HL-60 (cell line): Measurements from ENCODE around the gene THSD7B.
"Not testable (repeated sequence)": the region's sequence is repeated elsewhere in the genome, so short reads cannot be mapped to it uniquely, and the experiment has no call there.

Experiments used
- DNase-seq, 2 experiments: peaks; one replicate each; pipeline ENCODE4 v3.0.0-alpha.2; 2010 to 2020; ENCODE audit warnings: low read depth in 1 of 2, low spot score in 1 of 2
- H3K27ac ChIP-seq: fragments of 250-450 bp; sonication (Bioruptor Pico); replicated peaks from 2 replicates; pipeline ENCODE4 v1.5.1; 2020; ENCODE audit warnings: mild to moderate bottlenecking, moderate library complexity
- H3K27me3 ChIP-seq: fragments of 250-450 bp; sonication (Bioruptor Pico); 2 replicates; pipeline ENCODE4 v1.5.1; 2021; ENCODE audit warnings: mild to moderate bottlenecking, moderate library complexity; ENCODE audit not compliant: insufficient read depth, poor library complexity, severe bottlenecking
- H3K4me3 ChIP-seq: replicated peaks from 2 replicates; pipeline ENCODE4 v1.5.1; 2011; ENCODE audit warnings: mild to moderate bottlenecking, control low read depth, low read length; ENCODE audit not compliant: insufficient read depth
- CTCF ChIP-seq: IDR thresholded peaks from one replicate; pipeline ENCODE4 v1.5.1; 2011; ENCODE audit warnings: low read length, control low read depth, inconsistent platforms; ENCODE audit not compliant: insufficient read depth
- GABPA ChIP-seq: IDR thresholded peaks from 2 replicates; pipeline ENCODE4 v1.6.1; 2012; ENCODE audit warnings: low read depth
- POLR2AphosphoS5 ChIP-seq: IDR thresholded peaks from 2 replicates; pipeline ENCODE4 v1.6.1; 2012; ENCODE audit warnings: low read depth
- REST ChIP-seq: IDR thresholded peaks from 2 replicates; pipeline ENCODE4 v1.6.1; 2012; ENCODE audit warnings: low read depth; ENCODE audit not compliant: insufficient replicate concordance
- SPI1 ChIP-seq: IDR thresholded peaks from 2 replicates; pipeline ENCODE4 v1.6.1; 2012; ENCODE audit warnings: low read depth, mild to moderate bottlenecking, borderline replicate concordance

THSD7B gene

GRCh38 chr2:137570484-137570883 lies 805.1 kb downstream of the THSD7B start:
- DNase-seq, result no peak
- Histone ChIP-seq H3K27me3 (no peaks in the 10 kb centered on the region), H3K4me3 (no peak overlapping the region), H3K27ac (no peak overlapping the region)
- TF ChIP-seq SPI1 (no peak), POLR2AphosphoS5 (no peak), GABPA (no peak), REST (no peak)

GRCh38 chr2:137587834-137588233 lies 822.5 kb downstream of the THSD7B start:
- not testable (repeated sequence) for H3K27me3 ChIP-seq, H3K27ac ChIP-seq, H3K4me3 ChIP-seq, DNase-seq

GRCh38 chr2:137588578-137588977 lies 823.2 kb downstream of the THSD7B start:
- not testable (repeated sequence) for H3K27me3 ChIP-seq, H3K4me3 ChIP-seq, H3K27ac ChIP-seq, DNase-seq

GRCh38 chr2:137590102-137590501 lies 824.8 kb downstream of the THSD7B start:
- Histone ChIP-seq H3K27ac (no peak overlapping the region), H3K4me3 (no peak overlapping the region), H3K27me3 (no peaks in the 10 kb centered on the region)
- no peak for DNase-seq
- TF ChIP-seq CTCF (no peak), REST (no peak), SPI1 (no peak), POLR2AphosphoS5 (no peak), GABPA (no peak)

- H3K27ac ChIP-seq, result no peak overlapping the region
- no peak overlapping the region for H3K4me3 ChIP-seq
- TF ChIP-seq REST (no peak), SPI1 (no peak), GABPA (no peak)
- DNase-seq, result no peak
- no peaks in the 10 kb centered on the region for H3K27me3 ChIP-seq
These were observed 842.5 kb downstream of the THSD7B start for GRCh38 chr2:137607722-137608318.
